IMR-90 (cell line): ENCODE measurements around the gene NOD1. TPM values are rescaled to one million over a fixed set of nuclear protein-coding genes. Genes with fewer than 3 reads are reported as not detected.

Experiments used
- ATAC-seq: fragments of 200-7000 bp; cut with Tn5 transposase; 2 replicates; pipeline ENCODE4 v1.9.1; 2020; ENCODE audit warnings: low read depth, mild to moderate bottlenecking, moderate library complexity
- Bru-seq: library from RNA; stranded (reverse); fragments of 400-500 nt; gene quantifications from one replicate; lab custom pipeline; 2021; lab: Mats Ljungman, UMichigan
- BruChase-seq, 2 experiments: library from RNA; stranded (reverse); fragments of 400-500 nt; gene quantifications; one replicate each; lab custom pipeline; 2021; lab: Mats Ljungman, UMichigan
- BruUV-seq: library from RNA; stranded (reverse); fragments of 400-500 nt; replicated peaks from 2 replicates; lab custom pipeline; 2021; lab: Mats Ljungman, UMichigan
- CTCF ChIA-PET: fragments of 300-600 bp; formaldehyde crosslinking; extraction: SDS; loops from one replicate; lab custom pipeline; 2021; ENCODE audit warnings: antibody characterized with exemption; lab: Yijun Ruan, JAX
- POLR2A ChIA-PET: fragments of 300-600 bp; sonication (Branson Sonifier 250); formaldehyde crosslinking; loops from one replicate; lab custom pipeline; 2022; ENCODE audit warnings: antibody characterized with exemption; ENCODE audit not compliant: unreplicated experiment; lab: Charles Lee
- DNase-seq: peaks from one replicate; pipeline ENCODE4 v3.0.0; 2013
- H2AFZ ChIP-seq: replicated peaks from 2 replicates; pipeline ENCODE3; 2013; ENCODE audit warnings: low read length, mild to moderate bottlenecking; ENCODE audit not compliant: poor library complexity
- H2AK5ac ChIP-seq: 2 replicates; pipeline ENCODE4 v1.6.1; 2013; ENCODE audit warnings: low read depth, low read length, inconsistent platforms
- H2AK9ac ChIP-seq: replicated peaks from 2 replicates; pipeline ENCODE3; 2013; ENCODE audit warnings: mild to moderate bottlenecking, low read depth, low read length, moderate library complexity; ENCODE audit not compliant: poor library complexity
- H2BK120ac ChIP-seq: 2 replicates; pipeline ENCODE4 v1.6.1; 2013; ENCODE audit warnings: low read depth, low read length, inconsistent platforms
- H2BK15ac ChIP-seq: 3 replicates; pipeline ENCODE4 v1.6.1; 2013; ENCODE audit warnings: low read depth, low read length, inconsistent platforms
- H2BK20ac ChIP-seq: 2 replicates; pipeline ENCODE4 v1.6.1; 2013; ENCODE audit warnings: low read depth, mild to moderate bottlenecking, inconsistent platforms, low read length, moderate library complexity
- H2BK5ac ChIP-seq: 2 replicates; pipeline ENCODE4 v1.6.1; 2013; ENCODE audit warnings: mild to moderate bottlenecking, low read depth, low read length, inconsistent platforms; ENCODE audit not compliant: poor library complexity, severe bottlenecking
- H3K14ac ChIP-seq: replicated peaks from 2 replicates; pipeline ENCODE4 v1.6.1; 2013; ENCODE audit warnings: low read depth, low read length, inconsistent platforms
- H3K18ac ChIP-seq: 2 replicates; pipeline ENCODE4 v1.6.1; 2013; ENCODE audit warnings: low read depth, low read length, control low read depth
- H3K23ac ChIP-seq: 2 replicates; pipeline ENCODE4 v1.6.1; 2013; ENCODE audit warnings: low read depth, low read length, inconsistent platforms
- H3K27ac ChIP-seq: 2 replicates; pipeline ENCODE4 v1.5.1; 2013; ENCODE audit warnings: mild to moderate bottlenecking, control low read depth, low read length; ENCODE audit not compliant: insufficient read depth
- H3K27me3 ChIP-seq: 2 replicates; pipeline ENCODE4 v1.6.1; 2013; ENCODE audit warnings: low read length; ENCODE audit not compliant: control insufficient read depth, insufficient read depth
- H3K36me3 ChIP-seq: 2 replicates; pipeline ENCODE4 v1.6.1; 2013; ENCODE audit warnings: low read length, mixed read lengths; ENCODE audit not compliant: control insufficient read depth, insufficient read depth
- H3K4ac ChIP-seq: 2 replicates; pipeline ENCODE4 v1.6.1; 2013; ENCODE audit warnings: low read depth, low read length, inconsistent platforms
- H3K4me1 ChIP-seq: 2 replicates; pipeline ENCODE4 v1.6.1; 2013; ENCODE audit warnings: low read length, mixed read lengths; ENCODE audit not compliant: control insufficient read depth, insufficient read depth
- H3K4me2 ChIP-seq: 2 replicates; pipeline ENCODE4 v1.6.1; 2013; ENCODE audit warnings: low read depth, mild to moderate bottlenecking, control low read depth, low read length, moderate library complexity
- H3K4me3 ChIP-seq: 2 replicates; pipeline ENCODE4 v1.5.1; 2013; ENCODE audit warnings: low read depth, mild to moderate bottlenecking, control low read depth, low read length, moderate library complexity; ENCODE audit not compliant: insufficient read depth
- H3K56ac ChIP-seq: 2 replicates; pipeline ENCODE4 v1.6.1; 2013; ENCODE audit warnings: low read length, inconsistent platforms; ENCODE audit not compliant: insufficient read depth; ENCODE audit errors: extremely low read depth
- H3K79me1 ChIP-seq, 2 experiments: 2 replicates each; pipeline ENCODE4 v1.6.1; 2013; ENCODE audit warnings: low read length in 2 of 2, inconsistent platforms in 1 of 2, low read depth in 1 of 2
- H3K9ac ChIP-seq: 2 replicates; pipeline ENCODE4 v1.6.1; 2013; ENCODE audit warnings: low read depth, low read length, control low read depth
- H3K9me1 ChIP-seq: 2 replicates; pipeline ENCODE4 v1.6.1; 2013; ENCODE audit warnings: low read length, inconsistent platforms; ENCODE audit not compliant: insufficient read depth
- H3K9me3 ChIP-seq: 2 replicates; pipeline ENCODE4 v1.6.1; 2013; ENCODE audit warnings: low read length; ENCODE audit not compliant: control insufficient read depth, insufficient read depth
- H4K20me1 ChIP-seq: 2 replicates; pipeline ENCODE4 v1.6.1; 2013; ENCODE audit warnings: low read length, inconsistent platforms; ENCODE audit not compliant: insufficient read depth
- H4K5ac ChIP-seq: 2 replicates; pipeline ENCODE4 v1.6.1; 2013; ENCODE audit warnings: mild to moderate bottlenecking, low read depth, low read length, control low read depth
- H4K8ac ChIP-seq, 2 experiments: 2 replicates each; pipeline ENCODE4 v1.6.1; 2013; ENCODE audit warnings: low read depth in 2 of 2, low read length in 2 of 2, control low read depth in 1 of 2, inconsistent platforms in 1 of 2
- H4K91ac ChIP-seq: 2 replicates; pipeline ENCODE4 v1.6.1; 2013; ENCODE audit warnings: low read depth, low read length, inconsistent platforms; ENCODE audit not compliant: insufficient read depth
- BHLHE40 ChIP-seq: fragments of 150-350 bp; IDR thresholded peaks from 2 replicates; pipeline ENCODE4 v1.6.1; 2016; ENCODE audit warnings: mild to moderate bottlenecking, low read depth, low read length
- CEBPB ChIP-seq: IDR thresholded peaks from 2 replicates; pipeline ENCODE4 v1.6.1; 2012; ENCODE audit warnings: low read depth, low read length, improper control_type of control experiment
- CHD1 ChIP-seq: IDR thresholded peaks from 2 replicates; pipeline ENCODE4 v1.6.1; 2012; ENCODE audit warnings: low read depth, low read length, improper control_type of control experiment
- FOS ChIP-seq: fragments of 150-350 bp; IDR thresholded peaks from 2 replicates; pipeline ENCODE4 v1.6.1; 2016; ENCODE audit warnings: low read depth, low read length
- MAFK ChIP-seq: IDR thresholded peaks from 2 replicates; pipeline ENCODE4 v1.6.1; 2012; ENCODE audit warnings: low read depth, low read length, improper control_type of control experiment
- MAZ ChIP-seq: IDR thresholded peaks from 2 replicates; pipeline ENCODE4 v1.6.1; 2012; ENCODE audit warnings: low read depth, mild to moderate bottlenecking, low read length, improper control_type of control experiment, moderate library complexity, borderline replicate concordance
- NFE2L2 ChIP-seq: fragments of 150-350 bp; IDR thresholded peaks from 2 replicates; pipeline ENCODE4 v1.6.1; 2016; ENCODE audit warnings: low read depth, mild to moderate bottlenecking, low read length
- POLR2A ChIP-seq: IDR thresholded peaks from 2 replicates; pipeline ENCODE4 v1.6.1; 2012; ENCODE audit warnings: mild to moderate bottlenecking, low read depth, low read length
- RAD21 ChIP-seq: IDR thresholded peaks from 2 replicates; pipeline ENCODE4 v1.6.1; 2012; ENCODE audit warnings: low read length, improper control_type of control experiment
- SMC3 ChIP-seq: fragments of 150-350 bp; IDR thresholded peaks from 2 replicates; pipeline ENCODE4 v1.6.1; 2016; ENCODE audit warnings: low read depth, mild to moderate bottlenecking, antibody characterized with exemption, low read length, moderate library complexity
- WGBS, 2 experiments: methylation state at CpG; one replicate each; pipeline versions ENCODE4 v1.1.5 to v1.1.7; 2013; ENCODE audit warnings: missing lambda C conversion rate in 2 of 2; ENCODE audit not compliant: insufficient read length in 1 of 2; ENCODE audit errors: extremely low coverage in 2 of 2; 5-methylcytosine and 5-hydroxymethylcytosine counted together
- dilution Hi-C: fragments of 300-500 bp; cut with HindIII; formaldehyde crosslinking; loops from one replicate; pipeline ENCODE4 v1.14.3; 2018; ENCODE audit warnings: low sequenced_read_pairs; ENCODE audit not compliant: unreplicated experiment
- in situ Hi-C: fragments of 300-500 bp; cut with MboI; formaldehyde crosslinking; loops from 3 replicates; pipeline ENCODE4 v1.14.3; 2019; ENCODE audit warnings: low sequenced_read_pairs, inconsistent platforms, mixed read lengths
- intact Hi-C: fragments of 100-400 bp; cut with micrococcal nuclease; formaldehyde crosslinking; loops from 2 replicates; pipeline ENCODE4 v1.10.0; 2022
- long read RNA-seq: library from polyadenylated mRNA; unstranded; transcript quantifications from one replicate; pipeline ENCODE4 v2.0.0, GENCODE V29; 2021; ENCODE audit not compliant: unreplicated experiment
- polyA plus RNA-seq, 3 experiments: library from polyadenylated mRNA; depleted of rRNA; stranded (reverse); fragments of >200 nt; gene quantifications; 2 replicates each; pipeline ENCODE4 v1.2.3, GENCODE V29; 2012; ENCODE audit warnings: low replicate concordance in 1 of 3
- total RNA-seq: library from RNA; depleted of rRNA; stranded (reverse); fragments of >200 nt; gene quantifications from 2 replicates; pipeline ENCODE4 v1.2.3, GENCODE V29; 2012; rRNA removed
- TF ChIP-seq, protein P1 (sequence below): fragments of 150-350 bp; IDR thresholded peaks from 2 replicates; pipeline ENCODE4 v1.6.1; 2017; ENCODE audit warnings: mild to moderate bottlenecking, antibody characterized with exemption, low read length, low read depth

The NOD1 gene, protein sequence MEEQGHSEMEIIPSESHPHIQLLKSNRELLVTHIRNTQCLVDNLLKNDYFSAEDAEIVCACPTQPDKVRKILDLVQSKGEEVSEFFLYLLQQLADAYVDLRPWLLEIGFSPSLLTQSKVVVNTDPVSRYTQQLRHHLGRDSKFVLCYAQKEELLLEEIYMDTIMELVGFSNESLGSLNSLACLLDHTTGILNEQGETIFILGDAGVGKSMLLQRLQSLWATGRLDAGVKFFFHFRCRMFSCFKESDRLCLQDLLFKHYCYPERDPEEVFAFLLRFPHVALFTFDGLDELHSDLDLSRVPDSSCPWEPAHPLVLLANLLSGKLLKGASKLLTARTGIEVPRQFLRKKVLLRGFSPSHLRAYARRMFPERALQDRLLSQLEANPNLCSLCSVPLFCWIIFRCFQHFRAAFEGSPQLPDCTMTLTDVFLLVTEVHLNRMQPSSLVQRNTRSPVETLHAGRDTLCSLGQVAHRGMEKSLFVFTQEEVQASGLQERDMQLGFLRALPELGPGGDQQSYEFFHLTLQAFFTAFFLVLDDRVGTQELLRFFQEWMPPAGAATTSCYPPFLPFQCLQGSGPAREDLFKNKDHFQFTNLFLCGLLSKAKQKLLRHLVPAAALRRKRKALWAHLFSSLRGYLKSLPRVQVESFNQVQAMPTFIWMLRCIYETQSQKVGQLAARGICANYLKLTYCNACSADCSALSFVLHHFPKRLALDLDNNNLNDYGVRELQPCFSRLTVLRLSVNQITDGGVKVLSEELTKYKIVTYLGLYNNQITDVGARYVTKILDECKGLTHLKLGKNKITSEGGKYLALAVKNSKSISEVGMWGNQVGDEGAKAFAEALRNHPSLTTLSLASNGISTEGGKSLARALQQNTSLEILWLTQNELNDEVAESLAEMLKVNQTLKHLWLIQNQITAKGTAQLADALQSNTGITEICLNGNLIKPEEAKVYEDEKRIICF
- 1.4 and 1.8 TPM in 2 replicates for total RNA-seq
- 2.7 and 3.0 TPM in 2 replicates for polyA plus RNA-seq (2012; rRNA removed)
- polyA plus RNA-seq (2012; cell fraction: cytosol; rRNA removed), result 1.3 and 1.4 TPM in 2 replicates
- 5.8 and 9.5 TPM in 2 replicates for polyA plus RNA-seq (2012; cell fraction: nucleus; rRNA removed; ENCODE audit: low replicate concordance)
- percentile 65 among the genes with signal in this experiment for Bru-seq, nascent RNA
- percentile 59 among the genes with signal in this experiment for BruChase-seq, experiment 1, labeled RNA remaining after a 6-hour chase
- BruChase-seq, experiment 2, labeled RNA remaining after a 2-hour chase, result percentile 65 among the genes with signal in this experiment
- long read RNA-seq, partial matches to known transcripts, result 1 of 6 reads
- long read RNA-seq, other reads (novel, unspliced or antisense), result 4 of 6 reads

DNA sequence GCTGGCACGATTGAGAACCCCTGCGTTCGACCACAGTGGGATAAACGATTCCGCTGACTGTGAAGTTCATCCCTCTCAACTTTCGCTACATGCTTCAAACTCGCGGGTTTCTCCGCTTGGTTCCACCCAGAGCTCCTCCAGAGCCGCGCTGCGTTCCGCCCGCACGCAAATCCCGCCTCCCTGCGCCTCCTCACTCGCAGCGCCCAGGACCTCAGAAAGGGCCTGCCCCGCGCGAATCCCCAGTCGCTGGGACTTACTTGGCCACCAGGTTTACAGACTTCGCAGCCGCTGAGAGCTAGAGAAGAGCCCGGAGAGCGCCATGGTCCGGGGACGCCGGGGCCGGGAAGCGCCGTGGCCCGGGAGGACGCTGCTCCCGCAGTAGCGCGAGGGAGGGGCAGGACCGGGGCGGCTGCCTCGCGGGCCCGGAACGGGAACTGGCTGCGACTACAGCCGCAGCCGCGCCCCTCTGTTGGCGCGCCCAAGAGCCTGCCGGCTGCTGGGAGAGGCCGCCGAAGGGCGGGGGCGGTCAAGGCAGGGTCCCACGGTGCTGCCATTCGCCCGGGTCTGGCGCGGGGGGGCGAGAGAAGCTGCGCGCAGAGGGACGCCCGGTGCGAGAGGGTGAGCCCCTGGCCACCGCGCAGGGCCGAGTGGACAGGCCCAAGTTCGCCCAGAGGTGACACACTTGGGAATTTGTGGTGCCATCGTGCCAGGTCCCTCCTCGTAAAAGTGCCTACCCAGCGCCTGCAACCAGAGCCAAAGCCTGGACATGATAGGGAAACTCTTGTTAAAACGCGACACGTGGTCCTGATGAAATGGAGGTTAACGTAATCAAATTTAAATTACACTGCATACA is at the start of gene NOD1:
Gene NOD1, minus strand, starts transcription at position 436 of the 853 bp plus-strand sequence. CDS start 21,863 bp downstream, outside the sequence.
- peak within 1 kb of the TSS; percentile 90 for H3K14ac ChIP-seq
- DNase-seq (peak; percentile 63), ATAC-seq (peak; percentile 96)
- H4K5ac ChIP-seq, result peak within 1 kb of the TSS; percentile 98
- peak within 1 kb of the TSS; percentile 85 for H3K18ac ChIP-seq
- H4K91ac ChIP-seq, result peak within 1 kb of the TSS; percentile 92
- peak within 1 kb of the TSS; percentile 82; the same call in 1 of the 3 replicates for H2BK15ac ChIP-seq
- no peaks in the 10 kb centered on the region for H4K20me1 ChIP-seq
- peak within 1 kb of the TSS; percentile 94 for H3K9ac ChIP-seq
- 1% methylated on average over 35 of the region's 77 CpGs; no CpG with 5 or more reads in 1 of the 2 experiments for WGBS, 2 experiments
- CTCF ChIA-PET, result interaction anchor here (1.5 kb wide), 1 partner anchor 9 kb away, joined by 9 read pairs; no protein-coding TSS in a partner anchor
- intact Hi-C loops, result loop anchor here (2.0 to 5.0 kb wide), 2 partner anchors 26 to 316 kb away; partner anchors contain the start of gene GGCT
- H2BK5ac ChIP-seq, result peak within 1 kb of the TSS; percentile 75
- H3K79me1 ChIP-seq, result peaks cover 8 to 34% of the 10 kb centered on the region in 2 experiments
- no peak for TF ChIP-seq FOS
- peak; percentile 77 for TF ChIP-seq POLR2A
- TF ChIP-seq BHLHE40, result 0 out of 2 replicates have a peak, but pooled peaks have one; percentile 3
- TF ChIP-seq, protein P1, sequence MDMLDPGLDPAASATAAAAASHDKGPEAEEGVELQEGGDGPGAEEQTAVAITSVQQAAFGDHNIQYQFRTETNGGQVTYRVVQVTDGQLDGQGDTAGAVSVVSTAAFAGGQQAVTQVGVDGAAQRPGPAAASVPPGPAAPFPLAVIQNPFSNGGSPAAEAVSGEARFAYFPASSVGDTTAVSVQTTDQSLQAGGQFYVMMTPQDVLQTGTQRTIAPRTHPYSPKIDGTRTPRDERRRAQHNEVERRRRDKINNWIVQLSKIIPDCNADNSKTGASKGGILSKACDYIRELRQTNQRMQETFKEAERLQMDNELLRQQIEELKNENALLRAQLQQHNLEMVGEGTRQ, result peak; percentile 40; the same call in 1 of the 2 replicates
- no peak for TF ChIP-seq CHD1
- no peak for TF ChIP-seq SMC3
- TF ChIP-seq NFE2L2, result no peak
- TF ChIP-seq MAFK, result no peak
- peak; percentile 51; the same call in 1 of the 2 replicates for TF ChIP-seq MAZ
- no peak for TF ChIP-seq RAD21
- no peak for TF ChIP-seq CEBPB
- peaks cover 3% of the 10 kb centered on the region; the same call in 1 of the 2 replicates for H3K9me1 ChIP-seq
- peak within 1 kb of the TSS; percentile 83 for H3K4me3 ChIP-seq
- 0 out of 2 replicates have a peak within 1 kb of the TSS, but pooled peaks have one; percentile 1 for H2BK20ac ChIP-seq
- H3K56ac ChIP-seq, result peak within 1 kb of the TSS; percentile 66
- peak within 1 kb of the TSS; percentile 88 for H3K27ac ChIP-seq
- POLR2A ChIA-PET, result interaction anchor here (0.6 kb wide), 1 partner anchor 40 kb away, joined by 3 read pairs; no protein-coding TSS in a partner anchor
- H4K8ac ChIP-seq, result peak within 1 kb of the TSS; percentile 82 to 89
- peak within 1 kb of the TSS; percentile 98 for H2AFZ ChIP-seq
- H3K4me1 ChIP-seq, result peaks cover 7% of the 10 kb centered on the region
- H2AK5ac ChIP-seq, result peak within 1 kb of the TSS; percentile 67; the same call in 1 of the 2 replicates
- H3K36me3 ChIP-seq, result no peaks in the 10 kb centered on the region
- BruUV-seq, result no TSS peak
- peak within 1 kb of the TSS; percentile 78 for H3K4ac ChIP-seq
- peak within 1 kb of the TSS; percentile 92 for H2AK9ac ChIP-seq
- peak within 1 kb of the TSS; percentile 66 for H3K23ac ChIP-seq
- dilution Hi-C loops, result no loop called here
- no peaks in the 10 kb centered on the region for H3K27me3 ChIP-seq
- no peaks in the 10 kb centered on the region for H3K9me3 ChIP-seq
- H3K4me2 ChIP-seq, result peak within 1 kb of the TSS; percentile 99
- in situ Hi-C loops, result no loop called here
- H2BK120ac ChIP-seq, result peak within 1 kb of the TSS; percentile 71; the same call in 1 of the 2 replicates
